HepG2 (cell line): ENCODE data around the gene NFKB2. TPM values are rescaled to one million over a fixed set of nuclear protein-coding genes. Genes with fewer than 3 reads are reported as not detected.
A peak's percentile ranks its signal among the peaks of the same experiment; 100 is the strongest.

ENCODE experiments used
- ARHGAP35 ChIP-seq: sonication (generic); formaldehyde crosslinking; IDR thresholded peaks from 2 replicates; pipeline ENCODE4 v1.9.0; 2022; ENCODE audit warnings: mild to moderate bottlenecking, inconsistent platforms, moderate library complexity, missing genetic modification reagents, borderline replicate concordance
- ARID2 ChIP-seq: sonication (generic); formaldehyde crosslinking; IDR thresholded peaks from 2 replicates; pipeline ENCODE4 v1.8.1; 2022; ENCODE audit warnings: mild to moderate bottlenecking, missing genetic modification reagents, borderline replicate concordance
- ARNT ChIP-seq: fragments of 450-650 bp; IDR thresholded peaks from 2 replicates; pipeline ENCODE4 v1.6.1; 2017
- CCAR2 ChIP-seq: fragments of 200-400 bp; formaldehyde crosslinking; optimal IDR thresholded peaks from 2 replicates; pipeline ENCODE3; 2018; ENCODE audit warnings: low read depth, mild to moderate bottlenecking, low read length, moderate library complexity
- EP300 ChIP-seq, 3 experiments: sonication (generic) in 1 of 3; formaldehyde crosslinking in 1 of 3; IDR thresholded peaks; 2 replicates each; pipeline versions ENCODE4 v1.5.1 to v1.6.1; 2011 to 2020; ENCODE audit warnings: low read depth in 2 of 3, low read length in 2 of 3, borderline replicate concordance in 1 of 3, improper control_type of control experiment in 1 of 3, mild to moderate bottlenecking in 1 of 3, missing genetic modification reagents in 1 of 3, moderate library complexity in 1 of 3
- HNF4G ChIP-seq, 2 experiments: sonication (generic) in 1 of 2; formaldehyde crosslinking in 1 of 2; IDR thresholded peaks; 2 replicates each; pipeline versions ENCODE4 v1.4.0 to v1.6.1; 2011 to 2020; ENCODE audit warnings: borderline replicate concordance in 2 of 2, low read depth in 2 of 2, mild to moderate bottlenecking in 2 of 2, low read length in 1 of 2, missing genetic modification reagents in 1 of 2, moderate library complexity in 1 of 2
- KMT2B ChIP-seq: IDR thresholded peaks from 2 replicates; pipeline ENCODE4 v1.6.1; 2016; ENCODE audit warnings: missing genetic modification reagents, missing compliant biosample characterization
- MIER2 ChIP-seq: IDR thresholded peaks from 2 replicates; pipeline ENCODE4 v1.6.1; 2016; ENCODE audit warnings: missing biosample characterization, missing genetic modification reagents
- NR1H2 ChIP-seq: sonication (generic); formaldehyde crosslinking; IDR thresholded peaks from 2 replicates; pipeline ENCODE4 v1.8.1; 2022; ENCODE audit warnings: low read depth, missing genetic modification reagents, borderline replicate concordance
- PHF21A ChIP-seq: sonication (generic); formaldehyde crosslinking; IDR thresholded peaks from 2 replicates; pipeline ENCODE4 v1.5.0; 2020; ENCODE audit warnings: mild to moderate bottlenecking, missing genetic modification reagents
- RFX5 ChIP-seq: IDR thresholded peaks from 2 replicates; pipeline ENCODE4 v1.6.1; 2011; ENCODE audit warnings: low read depth, low read length, improper control_type of control experiment
- YEATS2 ChIP-seq: sonication (generic); formaldehyde crosslinking; IDR thresholded peaks from 2 replicates; pipeline ENCODE4 v1.4.0; 2020; ENCODE audit warnings: missing genetic modification reagents, borderline replicate concordance
- ZNF20 ChIP-seq: sonication (generic); formaldehyde crosslinking; IDR thresholded peaks from 2 replicates; pipeline ENCODE4 v1.4.0; 2020; ENCODE audit warnings: mild to moderate bottlenecking, moderate library complexity, missing genetic modification reagents
- ZNF232 ChIP-seq: sonication (generic); formaldehyde crosslinking; IDR thresholded peaks from 2 replicates; pipeline ENCODE4 v1.4.0; 2020; ENCODE audit warnings: missing genetic modification reagents, borderline replicate concordance
- ZNF260 ChIP-seq: sonication (generic); formaldehyde crosslinking; IDR thresholded peaks from 2 replicates; pipeline ENCODE4 v1.4.0; 2020; ENCODE audit warnings: missing genetic modification reagents, low read depth, mild to moderate bottlenecking, borderline replicate concordance
- ZNF430 ChIP-seq: sonication (generic); formaldehyde crosslinking; IDR thresholded peaks from 2 replicates; pipeline ENCODE4 v1.9.0; 2021; ENCODE audit warnings: mild to moderate bottlenecking, missing genetic modification reagents
- ZNF550 ChIP-seq: sonication (generic); formaldehyde crosslinking; IDR thresholded peaks from 2 replicates; pipeline ENCODE4 v1.4.0; 2020; ENCODE audit warnings: mild to moderate bottlenecking, missing genetic modification reagents, borderline replicate concordance
- ZNF564 ChIP-seq: sonication (generic); formaldehyde crosslinking; IDR thresholded peaks from 2 replicates; pipeline ENCODE4 v1.8.1; 2023; ENCODE audit warnings: mild to moderate bottlenecking, missing genetic modification reagents
- ZNF619 ChIP-seq: sonication (generic); formaldehyde crosslinking; IDR thresholded peaks from 2 replicates; pipeline ENCODE4 v1.4.0; 2020; ENCODE audit warnings: mild to moderate bottlenecking, missing genetic modification reagents
- polyA plus RNA-seq, 8 experiments: library from polyadenylated mRNA; depleted of rRNA in 3 of 8; stranded (reverse) in 7 of 8; unstranded in 1 of 8; fragments of >200 nt; fragmentation: Illumina TruSeq in 4 of 8; extraction: Trizol in 4 of 8; gene quantifications; 2 replicates each; pipeline versions ENCODE4 v1.2.1 to v1.2.3, GENCODE V29; 2011 to 2016; ENCODE audit warnings: low read depth in 4 of 8, missing spikeins in 1 of 8, mixed read lengths in 1 of 8; ENCODE audit not compliant: insufficient read depth in 1 of 8
- total RNA-seq, 5 experiments: library from RNA; depleted of rRNA; stranded (reverse); fragments of >200 nt; fragmentation: Illumina TruSeq; extraction: Trizol; gene quantifications; 2 replicates each; pipeline ENCODE4 v1.2.3, GENCODE V29; 2016; ENCODE audit warnings: low read depth in 1 of 5
- TF ChIP-seq, protein P1 (sequence below): sonication (generic); formaldehyde crosslinking; IDR thresholded peaks from 2 replicates; pipeline ENCODE4 v1.4.0; 2020; ENCODE audit warnings: missing genetic modification reagents, borderline replicate concordance
- TF ChIP-seq, protein P2 (sequence below): sonication (generic); formaldehyde crosslinking; IDR thresholded peaks from 2 replicates; pipeline ENCODE4 v1.4.0; 2020; ENCODE audit warnings: missing genetic modification reagents, borderline replicate concordance

NFKB2 gene
- total and polyA plus RNA-seq, 2 of the 13 experiments (the other 11 are each of a cell fraction or from before 2014, with no cell fraction given) = 7.7 to 12.5 TPM

DNA sequence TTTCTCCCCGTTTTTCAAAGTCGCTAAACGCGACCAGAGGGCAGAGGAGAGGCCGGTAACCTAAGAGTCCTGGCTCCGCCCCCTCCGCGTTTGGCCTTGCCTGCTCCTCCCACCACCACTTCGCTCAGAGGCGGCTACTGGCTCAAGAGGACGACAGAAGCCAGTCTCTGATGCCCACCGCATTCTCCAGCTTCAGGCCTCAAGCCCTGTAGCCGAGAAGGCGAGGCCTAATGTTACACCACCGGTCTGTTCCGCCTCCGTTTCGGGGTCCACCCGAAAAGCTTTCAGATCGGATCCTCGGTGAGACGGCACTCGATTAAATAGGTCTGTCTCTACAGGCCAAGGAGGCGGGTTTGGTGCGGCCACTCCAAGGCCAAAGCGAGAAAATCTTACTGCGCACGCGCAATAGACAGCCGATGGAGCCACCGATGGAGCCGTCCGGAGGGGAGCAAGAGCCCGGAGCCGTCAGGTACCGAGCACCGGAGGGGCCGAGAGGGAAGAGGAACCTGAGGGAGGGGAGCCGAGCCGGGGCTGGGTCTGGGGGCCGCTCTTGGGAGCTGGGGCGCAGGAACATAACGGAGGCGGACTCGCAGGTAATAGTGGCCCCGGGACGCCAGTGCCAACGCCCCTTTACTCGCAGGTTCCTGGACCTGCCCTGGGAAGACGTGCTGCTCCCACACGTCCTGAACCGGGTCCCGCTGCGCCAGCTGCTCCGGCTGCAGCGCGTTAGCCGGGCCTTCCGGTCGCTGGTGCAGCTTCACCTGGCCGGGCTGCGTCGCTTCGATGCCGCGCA, 25.4 kb downstream of the NFKB2 start, which contains the start of gene FBXL15 (continued):
- TF ChIP-seq, protein P1, sequence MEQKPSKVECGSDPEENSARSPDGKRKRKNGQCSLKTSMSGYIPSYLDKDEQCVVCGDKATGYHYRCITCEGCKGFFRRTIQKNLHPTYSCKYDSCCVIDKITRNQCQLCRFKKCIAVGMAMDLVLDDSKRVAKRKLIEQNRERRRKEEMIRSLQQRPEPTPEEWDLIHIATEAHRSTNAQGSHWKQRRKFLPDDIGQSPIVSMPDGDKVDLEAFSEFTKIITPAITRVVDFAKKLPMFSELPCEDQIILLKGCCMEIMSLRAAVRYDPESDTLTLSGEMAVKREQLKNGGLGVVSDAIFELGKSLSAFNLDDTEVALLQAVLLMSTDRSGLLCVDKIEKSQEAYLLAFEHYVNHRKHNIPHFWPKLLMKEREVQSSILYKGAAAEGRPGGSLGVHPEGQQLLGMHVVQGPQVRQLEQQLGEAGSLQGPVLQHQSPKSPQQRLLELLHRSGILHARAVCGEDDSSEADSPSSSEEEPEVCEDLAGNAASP (CRISPR knock-in tag) = peak; percentile 43; the same call in 1 of the 2 replicates
- no peak for TF ChIP-seq ZNF260
- TF ChIP-seq, protein P2, sequence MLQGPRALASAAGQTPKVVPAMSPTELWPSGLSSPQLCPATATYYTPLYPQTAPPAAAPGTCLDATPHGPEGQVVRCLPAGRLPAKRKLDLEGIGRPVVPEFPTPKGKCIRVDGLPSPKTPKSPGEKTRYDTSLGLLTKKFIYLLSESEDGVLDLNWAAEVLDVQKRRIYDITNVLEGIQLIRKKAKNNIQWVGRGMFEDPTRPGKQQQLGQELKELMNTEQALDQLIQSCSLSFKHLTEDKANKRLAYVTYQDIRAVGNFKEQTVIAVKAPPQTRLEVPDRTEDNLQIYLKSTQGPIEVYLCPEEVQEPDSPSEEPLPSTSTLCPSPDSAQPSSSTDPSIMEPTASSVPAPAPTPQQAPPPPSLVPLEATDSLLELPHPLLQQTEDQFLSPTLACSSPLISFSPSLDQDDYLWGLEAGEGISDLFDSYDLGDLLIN (CRISPR knock-in tag) = no peak
- peak; percentile 79 for TF ChIP-seq KMT2B (CRISPR knock-in tag)
- TF ChIP-seq ARID2 (CRISPR knock-in tag) = peak; percentile 62; the same call in 1 of the 2 replicates
- TF ChIP-seq RFX5 = peak; percentile 71
- TF ChIP-seq ARHGAP35 (CRISPR knock-in tag) = peak; percentile 21; the same call in 1 of the 2 replicates
- TF ChIP-seq PHF21A (CRISPR knock-in tag) = peak; percentile 79
- TF ChIP-seq ARNT = no peak
- 0 out of 4 replicates have a peak, but pooled peaks have one; percentile 24 to 30 for TF ChIP-seq EP300 (IDR thresholded peaks at IDR 0.05; ENCODE audit: low read depth in 2 of 2, low read length in 2 of 2)
- TF ChIP-seq EP300 (CRISPR knock-in tag; IDR thresholded peaks at IDR 0.05; ENCODE audit: borderline replicate concordance) = peak; percentile 39; the same call in 1 of the 2 replicates
- TF ChIP-seq ZNF232 (CRISPR knock-in tag) = peak; percentile 82; the same call in 1 of the 2 replicates
- TF ChIP-seq HNF4G (IDR thresholded peaks at IDR 0.05; ENCODE audit: borderline replicate concordance, low read depth, low read length) = no peak
- TF ChIP-seq HNF4G (CRISPR knock-in tag; IDR thresholded peaks at IDR 0.05; ENCODE audit: borderline replicate concordance, low read depth) = 0 out of 2 replicates have a peak, but pooled peaks have one; percentile 17
- TF ChIP-seq NR1H2 (CRISPR knock-in tag) = no peak
- TF ChIP-seq ZNF564 (CRISPR knock-in tag) = peak; percentile 16
- TF ChIP-seq ZNF430 = peak; percentile 64
- TF ChIP-seq CCAR2 = peak; percentile 69
- TF ChIP-seq MIER2 (CRISPR knock-in tag) = peak; percentile 91
- peak; percentile 90 for TF ChIP-seq YEATS2
- peak; percentile 34; the same call in 1 of the 2 replicates for TF ChIP-seq ZNF20 (CRISPR knock-in tag)
- no peak for TF ChIP-seq ZNF550 (CRISPR knock-in tag)
- no peak for TF ChIP-seq ZNF619 (CRISPR knock-in tag)
